SK-N-SH treated with all-trans-retinoic acid at 6 μM for 48 hours (cell line): ENCODE results near the gene CNN2.

Experiments
- ATAC-seq: fragments of 200-7000 bp; cut with Tn5 transposase; 3 replicates; pipeline ENCODE4 v1.9.1; 2020; ENCODE audit warnings: mild to moderate bottlenecking, moderate library complexity
- ARNTL ChIP-seq: fragments of 450-650 bp; formaldehyde crosslinking; IDR thresholded peaks from 2 replicates; pipeline ENCODE4 v1.5.0; 2020; ENCODE audit warnings: low read depth, mild to moderate bottlenecking, moderate library complexity, borderline replicate concordance
- BACH2 ChIP-seq: fragments of 250-450 bp; sonication (Bioruptor Pico); IDR thresholded peaks from 2 replicates; pipeline ENCODE4 v1.9.0; 2021; ENCODE audit warnings: mild to moderate bottlenecking, borderline replicate concordance
- GLIS3 ChIP-seq: fragments of 250-450 bp; sonication (Bioruptor Pico); IDR thresholded peaks from 2 replicates; pipeline ENCODE4 v1.5.0; 2020; ENCODE audit warnings: mild to moderate bottlenecking, moderate library complexity
- ISL1 ChIP-seq: fragments of 250-450 bp; sonication (Bioruptor Pico); IDR thresholded peaks from 2 replicates; pipeline ENCODE4 v2.1.2; 2022; ENCODE audit warnings: mild to moderate bottlenecking, moderate library complexity
- OSR1 ChIP-seq: fragments of 250-450 bp; sonication (Bioruptor Pico); IDR thresholded peaks from 2 replicates; pipeline ENCODE4 v1.8.0; 2022; ENCODE audit warnings: moderate library complexity, mild to moderate bottlenecking, inconsistent platforms
- POU6F1 ChIP-seq: fragments of 250-450 bp; sonication (Bioruptor Pico); IDR thresholded peaks from 2 replicates; pipeline ENCODE4 v1.8.0; 2021; ENCODE audit warnings: low read depth, mild to moderate bottlenecking, moderate library complexity, borderline replicate concordance
- PPARA ChIP-seq: fragments of 250-450 bp; sonication (Bioruptor Pico); IDR thresholded peaks from 2 replicates; pipeline ENCODE4 v1.5.0; 2020; ENCODE audit warnings: mild to moderate bottlenecking, borderline replicate concordance
- RARB ChIP-seq: fragments of 250-450 bp; sonication (Bioruptor Pico); IDR thresholded peaks from 2 replicates; pipeline ENCODE4 v1.8.0; 2021; ENCODE audit warnings: mild to moderate bottlenecking, moderate library complexity
- SNAI2 ChIP-seq: fragments of 250-450 bp; sonication (Bioruptor Pico); IDR thresholded peaks from 2 replicates; pipeline ENCODE4 v1.5.0; 2020; ENCODE audit warnings: mild to moderate bottlenecking, moderate library complexity
- TCF4 ChIP-seq: fragments of 250-450 bp; sonication (Bioruptor Pico); IDR thresholded peaks from 2 replicates; pipeline ENCODE4 v1.8.0; 2021; ENCODE audit warnings: mild to moderate bottlenecking, moderate library complexity, borderline replicate concordance
- ZC3H10 ChIP-seq: fragments of 250-450 bp; sonication (Bioruptor Pico); IDR thresholded peaks from 2 replicates; pipeline ENCODE4 v1.5.1; 2021; ENCODE audit warnings: mild to moderate bottlenecking, moderate library complexity
- ZFP3 ChIP-seq: fragments of 250-450 bp; sonication (Bioruptor Pico); IDR thresholded peaks from 2 replicates; pipeline ENCODE4 v1.5.0; 2020; ENCODE audit warnings: mild to moderate bottlenecking, moderate library complexity
- ZFP30 ChIP-seq: fragments of 450-650 bp; formaldehyde crosslinking; IDR thresholded peaks from 2 replicates; pipeline ENCODE4 v1.5.0; 2022; ENCODE audit warnings: mild to moderate bottlenecking, moderate library complexity
- ZNF565 ChIP-seq: fragments of 450-650 bp; formaldehyde crosslinking; conservative IDR thresholded peaks from 2 replicates; pipeline ENCODE4 v1.5.0; 2020; ENCODE audit warnings: low read depth, mild to moderate bottlenecking, moderate library complexity
- ZNF70 ChIP-seq: fragments of 450-650 bp; formaldehyde crosslinking; IDR thresholded peaks from 2 replicates; pipeline ENCODE4 v1.5.0; 2020; ENCODE audit warnings: mild to moderate bottlenecking, moderate library complexity
- ZNF8 ChIP-seq: fragments of 450-650 bp; formaldehyde crosslinking; IDR thresholded peaks from 2 replicates; pipeline ENCODE4 v1.5.0; 2020; ENCODE audit warnings: mild to moderate bottlenecking, moderate library complexity
- TF ChIP-seq, protein P1 (sequence below): fragments of 250-450 bp; sonication (Bioruptor Pico); IDR thresholded peaks from 2 replicates; pipeline ENCODE4 v1.8.0; 2020; ENCODE audit warnings: mild to moderate bottlenecking, moderate library complexity, borderline replicate concordance
- TF ChIP-seq, protein P2 (sequence below): fragments of 250-450 bp; sonication (Bioruptor Pico); IDR thresholded peaks from 2 replicates; pipeline ENCODE4 v1.5.1; 2021; ENCODE audit warnings: mild to moderate bottlenecking, moderate library complexity
- TF ChIP-seq, protein P3 (sequence below): fragments of 250-450 bp; sonication (Bioruptor Pico); IDR thresholded peaks from 2 replicates; pipeline ENCODE4 v1.5.1; 2020; ENCODE audit warnings: low read depth, mild to moderate bottlenecking, moderate library complexity

CNN2 gene

DNA sequence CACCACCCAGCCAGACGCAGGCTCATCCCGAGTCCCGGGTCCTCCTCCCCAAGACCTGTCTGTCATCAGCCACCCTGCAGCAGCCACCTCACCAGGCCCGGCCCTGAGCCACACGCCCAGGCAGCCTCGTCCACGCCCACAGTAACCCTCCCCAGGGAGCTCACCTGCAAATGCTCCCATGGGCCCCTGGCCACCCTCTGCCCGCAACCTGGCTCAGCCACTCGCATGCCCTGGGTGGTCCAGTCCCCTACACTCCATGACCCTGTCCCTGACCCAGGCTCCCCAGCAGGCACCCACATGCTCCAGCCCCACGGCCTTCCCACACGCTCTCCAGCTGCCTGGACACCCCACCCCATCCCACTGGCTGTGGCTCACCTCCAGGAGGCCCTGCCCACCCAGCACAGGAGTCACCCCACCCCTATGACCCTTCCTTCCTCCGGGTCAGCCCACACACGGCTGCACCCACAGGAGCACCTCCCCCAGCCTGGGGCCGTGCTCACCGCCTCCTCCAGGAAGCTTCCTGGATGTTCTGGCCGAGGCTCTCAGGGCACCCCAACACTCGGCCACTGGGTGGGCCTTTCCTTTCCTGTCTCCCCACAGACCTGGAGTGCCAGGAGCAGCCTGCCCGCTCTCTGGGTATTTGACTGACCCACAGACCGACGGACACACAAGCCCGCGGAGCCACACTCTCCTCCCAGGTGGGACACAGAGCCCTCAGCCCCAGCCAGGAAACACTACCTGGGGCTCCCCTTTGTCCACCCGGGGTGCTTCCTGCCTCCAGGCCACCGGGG lies 9.1 kb upstream of the CNN2 start:
- TF ChIP-seq GLIS3 (CRISPR knock-in tag) = no peak
- TF ChIP-seq RARB = no peak
- no peak for TF ChIP-seq PPARA
- no peak for TF ChIP-seq ZNF8 (CRISPR knock-in tag)
- TF ChIP-seq BACH2 (CRISPR knock-in tag) = no peak
- no peak for TF ChIP-seq ISL1 (CRISPR knock-in tag)
- no peak for TF ChIP-seq TCF4 (CRISPR knock-in tag)
- TF ChIP-seq, protein P1, sequence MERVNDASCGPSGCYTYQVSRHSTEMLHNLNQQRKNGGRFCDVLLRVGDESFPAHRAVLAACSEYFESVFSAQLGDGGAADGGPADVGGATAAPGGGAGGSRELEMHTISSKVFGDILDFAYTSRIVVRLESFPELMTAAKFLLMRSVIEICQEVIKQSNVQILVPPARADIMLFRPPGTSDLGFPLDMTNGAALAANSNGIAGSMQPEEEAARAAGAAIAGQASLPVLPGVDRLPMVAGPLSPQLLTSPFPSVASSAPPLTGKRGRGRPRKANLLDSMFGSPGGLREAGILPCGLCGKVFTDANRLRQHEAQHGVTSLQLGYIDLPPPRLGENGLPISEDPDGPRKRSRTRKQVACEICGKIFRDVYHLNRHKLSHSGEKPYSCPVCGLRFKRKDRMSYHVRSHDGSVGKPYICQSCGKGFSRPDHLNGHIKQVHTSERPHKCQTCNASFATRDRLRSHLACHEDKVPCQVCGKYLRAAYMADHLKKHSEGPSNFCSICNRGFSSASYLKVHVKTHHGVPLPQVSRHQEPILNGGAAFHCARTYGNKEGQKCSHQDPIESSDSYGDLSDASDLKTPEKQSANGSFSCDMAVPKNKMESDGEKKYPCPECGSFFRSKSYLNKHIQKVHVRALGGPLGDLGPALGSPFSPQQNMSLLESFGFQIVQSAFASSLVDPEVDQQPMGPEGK (CRISPR knock-in tag) = no peak
- no peak for TF ChIP-seq ZC3H10 (CRISPR knock-in tag)
- TF ChIP-seq, protein P2, sequence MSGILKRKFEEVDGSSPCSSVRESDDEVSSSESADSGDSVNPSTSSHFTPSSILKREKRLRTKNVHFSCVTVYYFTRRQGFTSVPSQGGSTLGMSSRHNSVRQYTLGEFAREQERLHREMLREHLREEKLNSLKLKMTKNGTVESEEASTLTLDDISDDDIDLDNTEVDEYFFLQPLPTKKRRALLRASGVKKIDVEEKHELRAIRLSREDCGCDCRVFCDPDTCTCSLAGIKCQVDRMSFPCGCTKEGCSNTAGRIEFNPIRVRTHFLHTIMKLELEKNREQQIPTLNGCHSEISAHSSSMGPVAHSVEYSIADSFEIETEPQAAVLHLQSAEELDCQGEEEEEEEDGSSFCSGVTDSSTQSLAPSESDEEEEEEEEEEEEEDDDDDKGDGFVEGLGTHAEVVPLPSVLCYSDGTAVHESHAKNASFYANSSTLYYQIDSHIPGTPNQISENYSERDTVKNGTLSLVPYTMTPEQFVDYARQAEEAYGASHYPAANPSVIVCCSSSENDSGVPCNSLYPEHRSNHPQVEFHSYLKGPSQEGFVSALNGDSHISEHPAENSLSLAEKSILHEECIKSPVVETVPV (CRISPR knock-in tag) = no peak
- no peak for TF ChIP-seq ZNF565 (CRISPR knock-in tag)
- TF ChIP-seq ZFP3 (CRISPR knock-in tag) = no peak
- no peak for TF ChIP-seq POU6F1 (CRISPR knock-in tag)
- TF ChIP-seq, all 23 proteins: peak for 0
- ATAC-seq = no peak

DNA sequence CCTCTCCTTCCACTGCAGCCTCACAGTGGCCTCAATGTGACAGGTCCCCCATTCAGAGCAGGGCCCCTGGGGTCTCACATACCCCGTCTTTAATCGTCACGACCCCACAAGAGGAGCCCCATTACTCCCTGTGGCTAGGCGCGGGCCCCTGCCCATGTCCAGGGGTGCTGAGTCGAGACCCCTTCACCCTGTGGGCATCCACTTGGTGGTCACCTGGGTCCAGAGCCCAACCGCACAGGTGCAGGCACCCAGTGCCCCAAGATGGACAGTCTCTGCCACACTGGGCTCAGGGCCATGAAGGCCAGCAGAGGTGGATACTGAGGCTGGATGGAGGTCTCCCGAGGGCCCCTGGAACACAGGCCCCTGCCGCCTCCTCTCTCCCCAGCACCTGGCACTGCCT lies 8.5 kb upstream of the CNN2 start:
- no peak for ATAC-seq
- TF ChIP-seq RARB = no peak
- TF ChIP-seq, protein P2 (CRISPR knock-in tag) = no peak
- no peak for TF ChIP-seq OSR1 (CRISPR knock-in tag)
- TF ChIP-seq, protein P3, sequence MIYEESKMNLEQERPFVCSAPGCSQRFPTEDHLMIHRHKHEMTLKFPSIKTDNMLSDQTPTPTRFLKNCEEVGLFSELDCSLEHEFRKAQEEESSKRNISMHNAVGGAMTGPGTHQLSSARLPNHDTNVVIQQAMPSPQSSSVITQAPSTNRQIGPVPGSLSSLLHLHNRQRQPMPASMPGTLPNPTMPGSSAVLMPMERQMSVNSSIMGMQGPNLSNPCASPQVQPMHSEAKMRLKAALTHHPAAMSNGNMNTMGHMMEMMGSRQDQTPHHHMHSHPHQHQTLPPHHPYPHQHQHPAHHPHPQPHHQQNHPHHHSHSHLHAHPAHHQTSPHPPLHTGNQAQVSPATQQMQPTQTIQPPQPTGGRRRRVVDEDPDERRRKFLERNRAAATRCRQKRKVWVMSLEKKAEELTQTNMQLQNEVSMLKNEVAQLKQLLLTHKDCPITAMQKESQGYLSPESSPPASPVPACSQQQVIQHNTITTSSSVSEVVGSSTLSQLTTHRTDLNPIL (CRISPR knock-in tag) = no peak
- no peak for TF ChIP-seq ZFP30
- no peak for TF ChIP-seq SNAI2 (CRISPR knock-in tag)
- TF ChIP-seq ZNF565 (CRISPR knock-in tag) = no peak
- TF ChIP-seq POU6F1 (CRISPR knock-in tag) = no peak
- TF ChIP-seq ZC3H10 (CRISPR knock-in tag) = no peak
- TF ChIP-seq, protein P1 (CRISPR knock-in tag) = no peak
- no peak for TF ChIP-seq ARNTL (CRISPR knock-in tag)
- TF ChIP-seq ZNF70 (CRISPR knock-in tag) = no peak
- no peak for TF ChIP-seq BACH2 (CRISPR knock-in tag)
- no peak for TF ChIP-seq ZNF8 (CRISPR knock-in tag)
- no peak for TF ChIP-seq GLIS3 (CRISPR knock-in tag)
- no peak for TF ChIP-seq PPARA
- no peak for TF ChIP-seq TCF4 (CRISPR knock-in tag)
